Heart left ventricle (tissue), 16 donors: Measurements from ENCODE around the gene HNRNPUL2. TPM values are rescaled to one million over a fixed set of nuclear protein-coding genes. Genes with fewer than 3 reads are reported as not detected.

Experiments used
- ATAC-seq, 4 donors: fragments of 200-7000 bp; cut with Tn5 transposase; one replicate each; pipeline ENCODE4 v1.9.1; 2020 to 2022; ENCODE audit warnings: moderate library complexity in 4 of 4, mild to moderate bottlenecking in 3 of 4, moderate number of reproducible peaks in 1 of 4
- DNase-seq, 5 donors: peaks; one replicate each; pipeline ENCODE4 v3.0.0-alpha.2; 2020
- H3K27ac ChIP-seq, 12 donors: fragments of 200-600 bp; sonication (generic) in 4 of 12; one replicate each; pipeline versions ENCODE4 v1.5.0 to v1.8.0; 2016 to 2022; ENCODE audit warnings: mild to moderate bottlenecking in 2 of 12
- H3K27me3 ChIP-seq, 9 donors: fragments of 200-600 bp; sonication (generic) in 2 of 9; one replicate each; pipeline versions ENCODE4 v1.5.1 to v1.8.0; 2016 to 2022; ENCODE audit warnings: mild to moderate bottlenecking in 3 of 9
- H3K36me3 ChIP-seq, 9 donors: fragments of 200-600 bp; sonication (generic) in 2 of 9; one replicate each; pipeline versions ENCODE4 v1.5.0 to v1.8.0; 2018 to 2022; ENCODE audit warnings: mild to moderate bottlenecking in 2 of 9
- H3K4me1 ChIP-seq, 12 donors: fragments of 200-600 bp; sonication (generic) in 4 of 12; one replicate each; pipeline versions ENCODE4 v1.5.0 to v1.8.0; 2016 to 2022; ENCODE audit warnings: mild to moderate bottlenecking in 3 of 12
- H3K4me3 ChIP-seq, 12 donors: fragments of 200-600 bp; sonication (generic) in 4 of 12; one replicate each; pipeline versions ENCODE4 v1.5.0 to v1.8.0; 2017 to 2022; ENCODE audit warnings: mild to moderate bottlenecking in 9 of 12, moderate library complexity in 4 of 12
- H3K9me3 ChIP-seq, 12 donors: fragments of 200-600 bp; sonication (generic) in 4 of 12; one replicate each; pipeline versions ENCODE4 v1.5.0 to v1.8.0; 2016 to 2022; ENCODE audit warnings: mild to moderate bottlenecking in 1 of 12
- CTCF ChIP-seq, 12 donors: fragments of 200-600 bp; sonication (generic) in 4 of 12; IDR thresholded peaks; one replicate each; pipeline versions ENCODE4 v1.5.0 to v1.8.0; 2018 to 2022; ENCODE audit warnings: antibody characterized with exemption in 12 of 12, mild to moderate bottlenecking in 5 of 12
- POLR2A ChIP-seq, 2 donors: fragments of 450-650 bp; IDR thresholded peaks; one replicate each; pipeline ENCODE4 v1.6.1; 2017; ENCODE audit warnings: antibody characterized with exemption in 2 of 2, mild to moderate bottlenecking in 2 of 2, moderate library complexity in 2 of 2
- WGBS, 4 donors: extraction: QIAGEN DNeasy Blood & Tissue Kit in 2 of 4; methylation state at CpG; one replicate each; pipeline versions ENCODE4 v1.1.5 to v1.1.7; 2013 to 2018; 5-methylcytosine and 5-hydroxymethylcytosine counted together
- intact Hi-C, 10 donors: fragments of 100-400 bp; cut with DNase I; formaldehyde crosslinking; loops; one replicate each; pipeline versions ENCODE4 v1.11.1 to v1.14.2; 2022
- polyA plus RNA-seq, 2 donors: library from polyadenylated mRNA; stranded (reverse); fragments of 200-250 nt; gene quantifications; one replicate each; pipeline ENCODE4 v1.2.3, GENCODE V29; 2013
- total RNA-seq, 9 donors: library from RNA; depleted of rRNA in 2 of 9; stranded (reverse); fragments of >200 nt in 2 of 9; fragmentation: NEBNext Ultra II Directional in 3 of 9; extraction: Animal tissue kit (Norgen Biotek cat#: 25700) in 3 of 9; gene quantifications; one replicate each; pipeline versions ENCODE4 v1.1.0 to v1.2.4, GENCODE V29; 2016 to 2023
- donor health status: ischemic (EF 13 %, LVEDD 7.1; RV severe dilation, severe dysfunction).
- donor health status: healthy with polysubstance abuse.
- donor health status: DM: no; HTN: yes; CAD: no.
- donor health status: DM: no; HTN: no; CAD: no.
- donor health status: ischemic (EF 25% LVEDD 6.9; RV normal size, moderate dysfunction).
- donor health status: ischemic (EF 25% LVEDD 5.7; RV mildly dilated, moderate dysfunction).
- donor health status: healthy.
- donor health status: DM: yes; HTN: yes; CAD: no.
- donor health status: ischemic (EF 35%, LVEDD 5.7; RV mildly dilated, moderate dysfunction).
- donor health status: nonischemic (EF 11% LVEDD 7.7; RV severe dilation, severe dysfunction).
- donor health status: DM: yes; HTN: yes; CAD: no.
- donor health status: PGD.
- donor health status: ischemic (EF 29% LVEDD 5.4; RV normal size, mild dysfunction).
- donor health status: nonischemic (EF 23%, LVEDD 6.1; RV moderate dilation, normal function).

Gene HNRNPUL2
- total and polyA plus RNA-seq, 11 donors = 9.6 to 39.5 (median 32.7) TPM

GRCh38 chr11:62726915-62727164 lies 417 bp downstream of the HNRNPUL2 start:
- Histone ChIP-seq H3K4me1 (peaks cover 3 to 58% (median 45%) of the 10 kb centered on the region in 12 donors), H3K4me3 (peak overlapping the region; percentile 64 to 98 (median 85)), H3K9me3 (no peaks in the 10 kb centered on the region), H3K27ac (peak overlapping the region; percentile 77 to 99 (median 96)), H3K36me3 (peaks cover 3 to 39% (median 33%) of the 10 kb centered on the region in 9 donors), H3K27me3 (no peaks in the 10 kb centered on the region)
- intact Hi-C loops = loop anchor here in 6 of 10 donors (1.0 to 10.0 kb wide), 7 partner anchors 16 to 128 kb away; partner anchors contain the start of gene TAF6L (in 1 of the 6)
- peak in 2 of 4 donors; percentile 5 to 23 for ATAC-seq
- TF ChIP-seq CTCF (IDR thresholded peaks at IDR 0.05) (no peak), POLR2A (IDR thresholded peaks at IDR 0.05) (no peak)
- no peak for DNase-seq
- WGBS, 4 donors = 1 to 2% (median 1%) methylated on average over 11 to 37 of the region's 37 CpGs

- 1% methylated on average over 37 to 51 of the region's 51 CpGs for WGBS, 4 donors
- H3K36me3 ChIP-seq = peaks cover 3 to 41% (median 35%) of the 10 kb centered on the region in 9 donors
- peak overlapping the region; percentile 64 to 98 (median 85) for H3K4me3 ChIP-seq
- DNase-seq (peak in 2 of 5 donors; percentile 37 to 45), ATAC-seq (peak in 1 of 4 donors; percentile 0)
- TF ChIP-seq POLR2A (IDR thresholded peaks at IDR 0.05) (no peak), CTCF (IDR thresholded peaks at IDR 0.05) (no peak)
- peaks cover 3 to 57% (median 45%) of the 10 kb centered on the region in 12 donors for H3K4me1 ChIP-seq
- intact Hi-C loops = loop anchor here in 6 of 10 donors (1.0 to 10.0 kb wide), 7 partner anchors 16 to 128 kb away; partner anchors contain the start of gene TAF6L (in 1 of the 6)
- H3K9me3 ChIP-seq = no peaks in the 10 kb centered on the region
- no peaks in the 10 kb centered on the region for H3K27me3 ChIP-seq
- H3K27ac ChIP-seq = peak overlapping the region; percentile 77 to 99 (median 96)
Measured at GRCh38 chr11:62726156-62726914, 922 bp downstream of the HNRNPUL2 start.

- intact Hi-C loops = loop anchor here in 6 of 10 donors (1.0 to 10.0 kb wide), 7 partner anchors 15 to 129 kb away; partner anchors contain the start of gene TAF6L (in 1 of the 6)
- peak overlapping the region; percentile 64 to 98 (median 85) for H3K4me3 ChIP-seq
- no peaks in the 10 kb centered on the region for H3K9me3 ChIP-seq
- H3K4me1 ChIP-seq = peaks cover 3 to 51% (median 38%) of the 10 kb centered on the region in 12 donors
- ATAC-seq = no peak
- TF ChIP-seq CTCF (IDR thresholded peaks at IDR 0.05) (no peak), POLR2A (IDR thresholded peaks at IDR 0.05) (no peak)
- 1 to 2% (median 2%) methylated on average over 7 of the region's 7 CpGs for whole genome bisulfite sequencing, 4 donors
- H3K27ac ChIP-seq = peak overlapping the region; percentile 77 to 99 (median 96)
- H3K36me3 ChIP-seq = peaks cover 3 to 43% (median 37%) of the 10 kb centered on the region in 9 donors
- no peak for DNase-seq
- no peaks in the 10 kb centered on the region for H3K27me3 ChIP-seq
Measured at GRCh38 chr11:62725646-62726045, 1.6 kb downstream of the HNRNPUL2 start.

GRCh38 chr11:62724171-62724570 lies 3.1 kb downstream of the HNRNPUL2 start:
- no peak for DNase-seq
- 32 to 40% (median 37%) methylated on average over 8 of the region's 8 CpGs for WGBS, 4 donors
- TF ChIP-seq POLR2A (IDR thresholded peaks at IDR 0.05) (no peak), CTCF (IDR thresholded peaks at IDR 0.05) (no peak)
- H3K36me3 ChIP-seq = peaks cover 7 to 58% (median 52%) of the 10 kb centered on the region in 9 donors
- H3K4me1 ChIP-seq = peaks cover 0 to 36% (median 23%) of the 10 kb centered on the region in 12 donors
- H3K9me3 ChIP-seq = no peaks in the 10 kb centered on the region
- H3K4me3 ChIP-seq = peak overlapping the region in 8 of 12 donors; percentile 64 to 98 (median 85)
- peak overlapping the region in 1 of 12 donors; percentile 18 for H3K27ac ChIP-seq
- intact Hi-C loops = loop anchor here in 2 of 10 donors (10.0 kb wide), 2 partner anchors 121 to 131 kb away; no protein-coding TSS in a partner anchor
- no peaks in the 10 kb centered on the region for H3K27me3 ChIP-seq
- no peak for ATAC-seq
